Middle frontal gyrus (tissue), 1 donor: ENCODE measurements around the gene CENPS.
"Not testable (repeated sequence)": the region's sequence is repeated elsewhere in the genome, so short reads cannot be mapped to it uniquely, and the experiment has no call there.

Experiments
- DNase-seq: peaks from one replicate; pipeline ENCODE4 v3.0.0-alpha.2; 2015; ENCODE audit warnings: low spot score; ENCODE audit errors: extremely low spot score

CENPS gene

GRCh38 chr1:10450836-10451235 is 20.6 kb downstream of the CENPS start:
- no peak for DNase-seq

- no peak for DNase-seq
Observed at GRCh38 chr1:10451287-10451686, 21.1 kb downstream of the CENPS start.

DNA sequence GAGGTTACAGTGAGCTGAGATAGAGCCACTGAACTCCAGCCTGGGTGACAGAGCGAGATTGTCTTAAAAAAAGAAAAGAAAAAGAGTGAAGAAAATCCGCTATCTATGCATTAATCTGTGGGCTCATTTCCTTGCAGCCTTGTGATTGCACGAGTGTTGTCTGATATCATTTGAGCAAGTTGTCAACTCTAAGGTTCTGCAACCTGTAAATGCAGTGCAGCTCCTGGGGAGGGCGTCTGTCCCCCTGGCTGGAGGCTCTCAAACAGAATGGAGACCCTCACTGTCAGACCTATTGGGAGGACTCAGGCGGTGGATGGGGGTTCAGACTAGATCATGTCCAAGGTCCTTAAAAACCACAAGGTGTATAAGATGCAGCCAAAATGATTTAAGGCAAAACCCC is 25.8 kb downstream of the CENPS start:
- no peak for DNase-seq

DNA sequence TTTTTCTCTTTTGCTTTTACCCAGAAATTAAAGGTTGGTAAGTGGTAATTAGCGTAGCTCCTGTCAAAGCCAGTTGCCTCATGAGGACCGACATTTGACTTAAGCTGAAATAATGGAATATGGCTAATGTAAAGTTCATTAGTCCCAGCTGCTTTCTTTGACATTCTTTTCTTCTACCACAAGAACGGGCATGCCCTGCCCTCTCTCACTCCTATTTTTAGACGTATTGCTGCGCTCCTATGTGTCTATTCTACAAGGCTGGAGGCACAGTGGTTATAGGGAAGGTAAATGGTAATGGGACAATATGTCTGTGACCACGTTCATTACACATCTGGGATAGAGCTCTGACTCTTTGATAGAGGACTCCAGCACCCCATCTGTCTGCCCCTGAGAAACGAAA is 26.4 kb downstream of the CENPS start:
- DNase-seq: no peak

- not testable (repeated sequence) for DNase-seq
Observed at GRCh38 chr1:10457462-10457861, 27.2 kb downstream of the CENPS start.

GRCh38 chr1:10457875-10458274 is 27.6 kb downstream of the CENPS start:
- DNase-seq: no peak

DNA sequence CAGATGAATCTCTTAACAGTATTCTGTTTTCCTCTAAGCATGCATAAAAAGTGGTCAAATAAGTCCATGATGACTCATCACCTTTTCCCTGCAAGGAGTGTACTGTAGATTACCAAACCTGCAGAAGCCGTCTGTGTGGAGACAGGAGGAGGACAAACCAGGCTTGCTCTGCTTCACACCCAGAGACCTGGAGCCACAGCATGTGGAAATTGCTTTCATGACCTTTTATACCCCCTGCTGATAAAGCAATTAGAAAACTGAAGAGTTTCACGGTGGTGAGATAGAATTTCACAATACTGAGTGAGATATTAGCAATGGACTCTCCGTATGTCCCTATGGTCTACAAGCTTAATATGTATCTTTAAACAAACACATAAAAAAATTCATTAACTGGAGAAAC is 29.0 kb downstream of the CENPS start:
- no peak for DNase-seq

DNA sequence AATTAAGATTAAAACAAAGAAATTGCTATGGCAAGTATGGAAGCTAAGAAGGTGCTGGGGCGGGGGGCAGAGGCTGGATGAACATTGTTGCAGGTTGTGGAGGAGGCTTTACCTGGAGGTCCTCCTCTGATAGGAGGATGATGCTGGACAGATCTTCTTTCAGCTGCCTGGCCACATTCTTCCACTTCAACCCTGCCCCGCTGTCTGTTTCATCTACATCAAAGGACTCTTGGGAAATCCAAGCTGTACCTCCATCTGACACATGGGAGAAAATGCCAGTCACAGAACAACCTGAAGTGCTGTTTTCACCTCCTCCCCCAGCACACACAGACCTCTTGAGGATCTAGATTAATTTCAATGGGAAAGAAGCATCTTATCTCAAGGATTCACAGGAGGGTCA is 36.8 kb downstream of the CENPS start:
- no peak for DNase-seq

- no peak for DNase-seq
Observed at GRCh38 chr1:10470043-10470442, 39.8 kb downstream of the CENPS start.

DNA sequence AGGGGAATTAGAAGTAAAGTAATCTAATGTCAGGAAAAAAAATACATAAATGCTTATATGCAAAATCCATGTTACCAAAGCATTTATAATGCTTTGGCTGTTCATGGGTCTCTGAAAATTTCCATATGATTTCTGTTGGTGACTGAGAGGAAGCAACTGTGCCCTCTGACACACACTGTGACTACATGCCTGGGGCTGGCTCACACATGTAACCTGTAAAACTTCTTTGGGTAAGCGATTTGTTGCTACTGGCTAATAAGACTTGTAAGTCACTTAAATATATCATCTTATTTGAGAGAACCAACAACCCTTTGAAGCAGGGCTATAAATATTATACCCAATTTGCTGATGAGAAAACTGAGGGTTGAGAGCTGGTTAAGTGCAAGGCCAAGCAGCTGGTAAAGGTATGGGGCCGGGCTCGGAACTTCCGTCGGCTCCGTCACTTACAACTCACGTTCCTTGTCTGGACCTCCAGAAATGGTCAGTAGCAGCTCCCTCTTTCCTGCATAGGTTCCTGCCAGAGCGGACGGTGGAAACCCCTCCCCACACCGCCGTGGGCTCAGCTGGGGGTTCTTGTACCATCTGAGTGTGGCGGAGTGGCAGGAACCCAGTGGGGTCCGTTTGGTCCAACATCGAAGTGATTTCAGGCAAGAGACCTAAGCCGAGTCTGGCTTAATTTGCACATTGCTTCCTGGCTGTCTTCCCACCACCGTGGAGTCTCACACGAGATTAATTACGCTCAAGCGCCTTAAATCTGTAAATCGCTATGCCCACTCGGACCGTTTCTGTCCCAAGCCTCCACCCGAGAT is 41.4 kb downstream of the CENPS start:
- no peak for DNase-seq

GRCh38 chr1:10472220-10473144 is 42.2 kb downstream of the CENPS start, which contains the start of gene DFFA:
Gene DFFA, minus strand, starts transcription at chr1:10472529. Its CDS starts 71 bp downstream, at chr1:10472458.
- DNase-seq: peak; percentile 94

GRCh38 chr1:10473145-10473765 is 43.0 kb downstream of the CENPS start:
- no peak for DNase-seq

DNA sequence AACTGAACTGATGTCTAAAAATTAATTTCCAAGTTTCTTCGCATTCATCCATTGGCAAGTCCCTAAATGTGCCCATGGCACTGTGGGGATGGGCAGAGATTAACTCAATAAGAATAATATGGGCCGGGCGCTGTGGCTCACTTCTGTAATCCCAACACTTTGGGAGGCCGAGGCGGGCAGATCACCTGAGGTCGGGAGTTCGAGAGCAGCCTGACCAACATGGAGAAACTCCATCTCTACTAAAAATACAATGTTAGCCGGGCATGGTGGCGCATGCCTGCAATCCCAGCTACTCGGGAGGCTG is 44.0 kb downstream of the CENPS start:
- DNase-seq: not testable (repeated sequence)

- DNase-seq: peak; percentile 66
Observed at GRCh38 chr1:10474613-10475507, 44.6 kb downstream of the CENPS start, which contains the start of gene PEX14. Gene PEX14, plus strand, starts transcription at chr1:10474950. Its CDS starts 17 bp downstream, at chr1:10474967.

- no peak for DNase-seq
Observed at GRCh38 chr1:10475510-10475909, 45.3 kb downstream of the CENPS start.

DNA sequence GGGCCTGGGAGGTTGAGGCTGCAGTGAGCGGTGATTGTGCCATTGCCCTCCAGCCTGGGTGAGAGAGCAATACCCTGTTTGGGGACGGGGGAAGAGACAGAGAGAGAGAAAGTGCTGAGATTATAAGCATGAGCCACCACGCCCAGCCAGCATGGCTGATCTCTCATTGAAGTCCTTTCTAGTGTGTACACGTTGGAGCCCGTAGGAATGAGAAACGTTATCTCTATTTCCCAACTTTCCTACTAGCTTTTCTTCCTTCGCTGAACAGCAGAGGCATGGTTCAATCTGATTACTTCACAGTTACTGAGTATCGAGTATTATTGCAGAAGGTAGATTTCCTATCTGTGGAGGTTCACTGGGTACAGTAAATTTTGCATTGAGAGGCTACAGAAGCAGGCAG is 49.1 kb downstream of the CENPS start:
- no peak for DNase-seq

DNA sequence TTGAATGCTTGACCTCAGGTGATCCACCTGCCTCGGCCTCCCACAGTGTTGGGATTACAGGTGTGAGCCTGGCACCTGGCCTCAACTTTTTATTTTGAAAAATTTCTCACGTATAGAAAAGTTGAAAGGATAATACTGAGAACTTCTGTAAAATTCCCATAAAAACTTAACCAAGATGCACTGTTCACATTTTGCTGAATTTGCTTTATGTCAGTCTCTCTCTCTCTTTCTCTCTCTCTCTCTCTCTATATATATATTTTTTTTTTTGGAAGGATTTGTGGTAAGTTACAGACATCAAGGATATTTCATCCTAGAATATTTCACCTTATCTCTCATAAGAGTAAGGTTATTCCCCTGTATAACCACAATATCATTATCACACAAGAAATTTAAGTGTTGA is 50.4 kb downstream of the CENPS start:
- no peak for DNase-seq

DNA sequence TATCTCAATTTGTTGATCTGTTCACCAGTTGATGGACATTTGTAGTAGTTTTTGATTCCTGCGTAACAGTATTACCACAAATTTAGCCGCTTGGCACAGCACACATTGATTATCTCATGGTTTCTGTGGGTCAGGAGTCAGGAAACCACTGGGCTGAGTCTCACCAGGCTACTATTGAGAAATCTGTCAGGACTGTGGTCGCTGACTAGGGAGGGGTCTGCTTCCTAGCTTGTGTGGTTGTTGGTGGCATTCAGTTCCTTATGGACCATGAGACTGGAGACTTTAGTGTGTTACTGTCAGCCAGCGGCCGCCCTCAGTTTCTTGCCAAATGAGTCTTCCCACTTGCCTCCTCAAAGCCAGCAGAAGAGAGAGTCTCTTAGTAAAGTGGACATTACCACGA is 54.3 kb downstream of the CENPS start:
- DNase-seq: no peak

- no peak for DNase-seq
Observed at GRCh38 chr1:10489291-10490055, 59.2 kb downstream of the CENPS start.
